Measurements from ENCODE around the gene ARL14EPL.
"Not testable (repeated sequence)": the region's sequence is repeated elsewhere in the genome, so short reads cannot be mapped to it uniquely, and the experiment has no call there.

ARL14EPL gene

GRCh38 chr5:116046823-116047222 is 14.6 kb downstream of the ARL14EPL start:
- DNase-seq (ENCODE audit: low read depth in 3 of 3), result no peak

DNA sequence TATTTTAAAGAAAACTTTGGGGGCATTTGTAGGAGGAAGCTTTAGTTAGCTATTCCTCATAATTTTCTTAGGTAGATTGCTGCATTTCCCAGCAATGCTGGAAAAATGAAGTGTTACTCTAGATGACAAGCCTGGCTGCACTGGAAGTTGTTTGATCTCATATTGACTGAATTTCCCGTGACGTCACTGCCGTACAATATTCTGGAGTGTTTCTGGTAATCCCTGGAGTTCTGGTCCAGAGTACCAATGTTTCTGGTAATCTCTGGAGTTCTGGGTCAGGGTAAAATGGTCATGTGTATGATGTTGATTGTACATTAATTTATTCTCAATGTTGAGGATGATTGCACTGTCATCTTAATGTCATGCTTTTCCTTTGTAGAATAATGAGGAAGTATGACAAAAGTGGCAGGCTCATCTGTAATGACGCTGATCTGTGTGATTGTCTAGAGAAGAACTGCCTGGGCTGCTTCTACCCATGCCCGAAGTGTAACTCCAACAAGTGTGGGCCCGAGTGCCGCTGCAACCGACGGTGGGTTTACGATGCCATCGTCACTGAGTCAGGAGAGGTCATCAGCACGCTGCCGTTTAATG is 26.2 kb downstream of the ARL14EPL start:
- DNase-seq (ENCODE audit: low read depth in 3 of 3), result no peak

DNA sequence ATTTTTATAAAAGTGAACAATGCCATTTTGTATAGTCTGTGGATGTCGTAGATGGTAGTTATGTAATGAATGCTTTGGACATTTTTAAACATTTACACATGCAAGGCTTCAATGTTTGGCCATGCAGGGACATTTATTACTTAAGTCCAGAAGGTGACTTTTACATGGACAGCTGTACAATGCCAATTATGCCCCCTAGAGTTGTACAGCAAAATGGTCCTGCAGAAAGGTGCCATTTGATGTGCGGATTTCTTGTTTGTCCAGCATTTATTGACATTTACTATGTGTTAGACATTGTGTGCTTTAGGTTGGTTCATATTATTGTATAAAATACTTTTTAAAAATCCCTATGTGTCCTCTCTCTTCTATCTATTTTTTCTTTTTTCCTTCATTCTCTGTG is 30.1 kb downstream of the ARL14EPL start:
- no peak for DNase-seq (ENCODE audit: low read depth in 3 of 3)

DNA sequence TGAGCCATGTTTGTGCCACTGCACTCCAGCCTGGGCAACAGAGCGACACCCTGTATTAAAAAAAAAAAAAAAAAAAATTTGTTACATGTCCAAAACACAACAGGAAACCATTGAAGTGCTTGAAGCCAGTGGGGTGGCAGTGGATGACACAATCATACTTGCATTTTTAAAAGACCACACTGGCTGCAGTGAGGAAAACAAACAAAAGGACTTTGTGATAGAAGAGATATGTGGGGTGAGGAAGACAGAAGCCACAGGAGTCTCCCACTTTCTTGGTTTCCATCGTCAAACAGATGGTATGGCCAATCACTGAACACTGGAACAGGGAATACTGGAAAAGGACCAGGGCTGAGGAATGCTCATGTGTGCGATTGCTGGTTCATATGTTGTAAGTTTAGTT is 31.7 kb downstream of the ARL14EPL start:
- no peak for DNase-seq (ENCODE audit: low read depth in 3 of 3)

DNA sequence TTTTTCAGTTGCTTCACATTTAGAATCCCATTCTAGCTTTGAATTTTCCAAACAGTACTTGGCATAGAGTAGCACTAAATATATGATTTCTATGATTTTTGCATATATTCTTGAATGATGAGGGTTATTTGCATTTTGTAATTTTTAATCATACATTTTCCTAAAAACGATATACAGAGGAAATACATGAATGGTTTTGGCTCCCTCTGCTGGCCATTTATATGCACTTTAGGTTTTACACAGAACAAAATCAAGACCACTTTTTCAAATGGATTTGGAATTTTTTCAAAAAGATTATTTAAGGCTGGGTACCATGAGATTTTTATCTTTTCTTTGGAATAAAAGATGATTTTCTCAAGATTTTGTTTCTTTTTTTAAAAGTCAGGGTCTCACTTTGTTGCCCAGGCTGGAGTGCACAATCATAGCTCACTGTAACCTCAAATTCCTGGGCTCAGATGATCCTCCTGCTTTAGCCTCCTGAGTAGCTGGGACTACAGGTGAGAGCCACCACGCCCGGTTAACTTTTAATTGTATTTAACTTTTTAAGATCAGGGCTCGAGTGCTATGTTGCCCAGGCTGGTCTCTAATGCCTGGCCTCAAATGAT is 35.9 kb downstream of the ARL14EPL start:
- DNase-seq (ENCODE audit: low read depth in 3 of 3), result peak in 1 of 3 donors; percentile 22

GRCh38 chr5:116071211-116071610 is 38.9 kb downstream of the ARL14EPL start:
- no peak for DNase-seq (ENCODE audit: low read depth in 3 of 3)

DNA sequence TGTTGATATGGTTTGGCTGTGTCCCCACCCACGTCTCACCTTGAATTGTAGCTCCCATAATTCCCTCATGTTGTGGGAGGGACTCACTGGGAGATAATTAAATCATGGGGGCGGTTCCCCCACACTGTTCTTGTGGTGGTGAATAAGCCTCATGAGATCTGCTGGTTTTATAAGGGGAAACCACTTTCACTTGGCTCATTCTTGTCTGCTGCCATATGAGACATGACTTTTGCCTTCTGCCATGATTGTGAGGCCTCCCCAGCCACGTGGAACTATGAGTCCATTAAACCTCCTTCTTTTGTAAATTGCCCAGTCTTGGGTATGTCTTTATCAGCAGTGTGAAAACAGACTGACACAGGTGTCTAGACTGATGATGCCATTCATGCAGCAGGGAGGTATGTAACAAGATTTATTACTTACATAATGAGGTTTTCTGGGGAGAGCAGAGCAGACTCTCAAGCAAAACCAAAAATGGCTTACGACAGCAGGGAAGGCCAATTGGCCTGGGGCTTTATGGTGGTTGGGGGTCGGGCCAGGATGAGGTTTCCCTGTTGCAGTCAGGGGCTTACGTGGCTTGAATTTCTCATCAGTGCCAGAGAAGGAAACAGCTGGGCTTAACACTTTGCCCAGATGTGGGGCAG is 43.0 kb downstream of the ARL14EPL start:
- peak in 1 of 3 donors; percentile 2 for DNase-seq (ENCODE audit: low read depth in 3 of 3)

DNA sequence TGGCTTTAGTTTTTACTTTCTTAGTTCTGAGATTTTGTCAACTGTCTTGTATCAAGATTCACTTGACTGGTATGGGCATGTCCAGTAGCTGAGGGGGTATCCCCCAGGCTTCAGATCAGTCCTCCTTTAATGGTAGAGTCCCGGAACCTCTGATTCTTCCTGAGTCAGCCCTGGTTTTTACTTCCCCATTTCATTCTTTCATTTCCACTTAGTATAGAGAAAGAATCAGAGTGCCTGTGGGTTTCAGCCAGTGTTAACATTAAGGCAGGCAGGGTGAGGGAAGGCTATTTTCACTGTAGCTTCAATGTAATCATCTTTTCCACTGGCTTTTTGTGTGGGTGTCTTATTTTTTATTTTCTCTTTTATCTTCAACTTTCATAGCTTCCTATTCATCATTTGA is 44.2 kb downstream of the ARL14EPL start:
- peak in 1 of 3 donors; percentile 4 for DNase-seq (ENCODE audit: low read depth in 3 of 3)

DNA sequence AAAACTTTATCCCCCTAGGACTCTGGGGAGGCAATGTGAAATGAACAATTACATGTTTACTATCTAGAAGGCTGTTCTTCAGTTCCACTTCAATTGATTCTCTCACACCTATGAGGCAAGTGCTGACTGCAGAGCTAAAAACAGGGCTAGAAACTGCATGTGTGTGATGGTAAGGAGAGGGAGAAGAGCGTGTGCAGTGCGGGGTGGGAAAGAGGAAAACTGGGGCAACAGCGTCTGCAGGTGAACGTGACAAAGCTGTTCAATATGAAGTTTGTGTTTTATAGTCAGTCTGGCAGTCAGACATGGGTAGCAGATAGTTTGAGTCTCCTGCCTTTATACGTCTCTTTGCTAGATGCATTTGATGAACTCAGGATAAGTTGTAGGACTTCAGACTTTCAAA is 45.9 kb downstream of the ARL14EPL start:
- DNase-seq (ENCODE audit: low read depth in 3 of 3), result no peak

- peak in 1 of 3 donors; percentile 22 for DNase-seq (ENCODE audit: low read depth in 3 of 3)
Observed at GRCh38 chr5:116084287-116084691, 52.0 kb downstream of the ARL14EPL start.

DNA sequence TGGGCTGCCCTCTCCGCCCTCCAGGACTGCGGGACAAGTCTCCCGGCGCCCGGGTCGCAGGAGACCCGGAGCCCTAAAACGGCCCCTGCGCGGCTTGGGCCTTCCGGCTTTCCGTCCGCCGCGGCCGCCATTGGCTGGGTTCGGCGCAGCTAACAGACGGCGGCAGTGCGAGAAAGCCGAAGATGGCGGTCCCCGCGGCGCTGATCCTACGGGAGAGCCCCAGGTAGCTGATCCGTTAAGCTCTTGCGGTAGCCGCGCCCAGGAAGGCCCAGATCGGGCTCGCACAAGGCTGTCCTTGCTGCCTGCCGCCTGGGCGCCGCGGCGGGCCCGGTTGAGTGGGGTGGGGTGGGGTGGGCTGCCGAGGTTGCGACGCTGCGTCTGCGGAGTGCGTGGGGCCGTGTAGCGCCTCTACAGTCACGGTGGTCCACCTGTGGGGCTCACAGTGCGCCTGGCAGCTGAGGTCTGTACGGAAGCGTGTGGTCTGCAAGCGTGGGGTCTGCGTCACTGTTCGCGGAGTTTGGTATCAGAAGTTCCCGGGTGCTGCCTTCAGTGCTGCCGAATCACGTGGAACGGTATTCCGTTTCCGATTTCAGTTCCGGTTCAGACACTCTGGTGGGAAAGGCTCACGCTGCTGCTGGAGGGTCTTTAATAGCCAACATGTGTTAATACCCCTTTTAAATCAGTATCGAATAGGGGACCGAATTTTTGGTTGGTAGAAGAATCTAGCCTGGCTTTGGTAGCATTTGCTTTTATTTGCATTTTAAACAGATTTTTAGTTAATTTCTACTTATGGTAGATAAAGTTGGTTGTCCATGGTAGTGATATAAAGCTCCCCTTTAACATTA is 52.8 kb downstream of the ARL14EPL start, which contains the start of gene COMMD10:
Gene COMMD10, plus strand, starts transcription at position 155 of the 845 bp plus-strand sequence.
- peak; percentile 51 to 65 (median 57) for DNase-seq (ENCODE audit: low read depth in 3 of 3)

DNA sequence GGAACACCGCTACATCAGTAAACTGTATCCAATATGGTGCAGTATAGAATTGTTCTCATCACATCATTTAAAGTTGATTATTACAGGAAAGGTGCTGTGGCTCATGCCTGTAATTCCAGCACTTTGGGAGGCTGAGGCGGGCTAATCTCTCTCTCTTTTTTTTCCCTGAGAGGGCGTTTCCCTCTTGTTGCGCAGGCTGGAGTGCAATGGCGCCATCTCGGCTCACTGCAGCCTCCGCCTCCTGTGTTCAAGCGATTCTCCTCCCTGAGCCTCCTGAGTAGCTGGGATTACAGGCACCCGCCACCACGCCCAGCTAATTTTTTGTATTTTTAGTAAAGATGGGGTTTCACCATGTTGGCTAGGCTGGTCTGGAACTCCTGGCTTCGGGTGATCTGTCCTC is 54.0 kb downstream of the ARL14EPL start:
- DNase-seq (ENCODE audit: low read depth in 3 of 3), result not testable (repeated sequence)

DNA sequence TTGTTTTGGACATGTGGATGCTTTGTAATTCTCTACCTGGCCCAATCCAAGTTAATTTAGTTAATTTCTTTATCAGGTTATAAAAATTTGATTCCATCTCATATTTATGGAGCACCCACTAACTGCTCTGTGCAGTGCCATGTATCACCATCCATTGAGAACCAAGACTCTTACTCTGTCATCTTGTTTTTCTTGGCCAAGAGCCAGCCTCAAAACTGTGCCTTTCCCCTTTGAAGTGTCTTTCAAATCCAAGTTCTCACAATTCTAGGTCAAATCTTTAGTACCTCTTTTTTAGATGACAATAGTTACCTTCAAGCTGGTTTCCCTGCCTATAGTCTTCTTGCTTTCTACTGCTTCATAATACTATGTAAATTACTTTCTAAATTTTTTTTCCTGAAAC is 55.8 kb downstream of the ARL14EPL start:
- no peak for DNase-seq (ENCODE audit: low read depth in 3 of 3)

DNA sequence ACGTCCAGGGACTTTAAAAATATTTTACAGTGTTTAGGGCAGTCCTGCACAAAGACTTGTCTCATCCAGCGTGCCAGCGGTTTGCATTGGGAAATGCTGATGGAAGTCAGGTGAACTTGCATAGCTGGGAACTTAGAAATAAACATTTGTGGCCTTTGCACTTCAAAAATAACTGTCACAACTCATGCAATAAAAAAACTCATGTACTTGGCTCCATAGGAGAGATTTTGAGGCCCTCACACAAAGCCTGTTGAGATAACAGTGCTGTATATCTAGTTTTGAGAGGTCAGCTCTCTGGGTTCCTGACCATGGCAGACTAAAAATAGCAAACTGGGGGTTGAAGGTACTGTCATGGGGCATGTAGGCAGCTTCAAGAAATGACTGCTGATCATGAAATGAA is 58.0 kb downstream of the ARL14EPL start:
- no peak for DNase-seq (ENCODE audit: low read depth in 3 of 3)

GRCh38 chr5:116091416-116091815 is 59.1 kb downstream of the ARL14EPL start:
- DNase-seq (ENCODE audit: low read depth in 3 of 3), result no peak

- no peak for DNase-seq (ENCODE audit: low read depth in 3 of 3)
Observed at GRCh38 chr5:116097301-116097700, 65.0 kb downstream of the ARL14EPL start.

- DNase-seq (ENCODE audit: low read depth in 3 of 3), result no peak
Observed at GRCh38 chr5:116098998-116099397, 66.7 kb downstream of the ARL14EPL start.

DNA sequence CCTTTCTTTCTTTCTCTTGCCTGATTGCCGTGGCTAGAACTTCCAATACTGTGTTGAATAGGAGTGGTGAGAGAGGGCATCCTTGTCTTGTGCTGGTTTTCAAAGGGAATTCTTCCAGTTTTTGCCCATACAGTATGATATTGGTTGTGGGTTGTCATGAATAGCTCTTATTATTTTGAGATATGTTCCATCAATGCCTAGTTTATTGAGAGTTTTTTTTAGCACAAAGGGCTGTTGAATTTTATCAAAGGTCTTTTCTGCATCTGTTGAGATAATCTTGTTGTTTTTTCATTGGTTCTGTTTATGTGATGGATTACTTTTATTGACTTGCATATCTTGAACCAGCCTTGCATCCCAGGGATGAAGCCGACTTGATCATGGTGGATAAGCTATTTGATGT is 72.7 kb downstream of the ARL14EPL start:
- not testable (repeated sequence) for DNase-seq (ENCODE audit: low read depth in 3 of 3)

Data from stimulated activated CD4-positive, alpha-beta T cell treated with anti-CD3 and anti-CD28 coated beads, TNF-alpha, amount 100 ng/mL, for 48 hours (primary cell).